Measurements from ENCODE around the gene SYT7.
"Not testable (repeated sequence)": the region's sequence is repeated elsewhere in the genome, so short reads cannot be mapped to it uniquely, and the experiment has no call there.

Gene SYT7

GRCh38 chr11:61494381-61494961, 86.4 kb downstream of the SYT7 start:
- DNase-seq = no peak

- DNase-seq = no peak
Measured at GRCh38 chr11:61491736-61492395, 89.0 kb downstream of the SYT7 start.

- peak; percentile 63 for DNase-seq
Measured at GRCh38 chr11:61489833-61490721, 90.8 kb downstream of the SYT7 start.

GRCh38 chr11:61488651-61489291, 92.1 kb downstream of the SYT7 start:
- peak; percentile 59 for DNase-seq

- no peak for DNase-seq
Measured at GRCh38 chr11:61487342-61488025, 93.4 kb downstream of the SYT7 start.

- no peak for DNase-seq
Measured at GRCh38 chr11:61486779-61487178, 94.1 kb downstream of the SYT7 start.

GRCh38 chr11:61486011-61486620, 94.8 kb downstream of the SYT7 start:
- no peak for DNase-seq

- no peak for DNase-seq
Measured at GRCh38 chr11:61485080-61485479, 95.8 kb downstream of the SYT7 start.

GRCh38 chr11:61484541-61484940, 96.3 kb downstream of the SYT7 start:
- DNase-seq = no peak

- no peak for DNase-seq
Measured at GRCh38 chr11:61482513-61482912, 98.4 kb downstream of the SYT7 start.

GRCh38 chr11:61481806-61482205, 99.1 kb downstream of the SYT7 start:
- DNase-seq = no peak

GRCh38 chr11:61480994-61481335, 99.9 kb downstream of the SYT7 start:
- DNase-seq = peak; percentile 67

GRCh38 chr11:61480261-61480993, 100.4 kb downstream of the SYT7 start:
- no peak for DNase-seq

GRCh38 chr11:61479360-61480058, 101.4 kb downstream of the SYT7 start:
- not testable (repeated sequence) for DNase-seq

- peak; percentile 62 for DNase-seq
Measured at GRCh38 chr11:61477727-61478148, 103.1 kb downstream of the SYT7 start.

- DNase-seq = no peak
Measured at GRCh38 chr11:61477126-61477525, 103.8 kb downstream of the SYT7 start.

- no peak for DNase-seq
Measured at GRCh38 chr11:61476371-61476770, 104.5 kb downstream of the SYT7 start.

GRCh38 chr11:61475433-61475832, 105.4 kb downstream of the SYT7 start:
- DNase-seq = no peak

GRCh38 chr11:61474013-61474643, 106.7 kb downstream of the SYT7 start:
- no peak for DNase-seq

GRCh38 chr11:61473370-61474012, 107.4 kb downstream of the SYT7 start:
- DNase-seq = no peak

Data from femur (tissue), 1 donor.